ENCODE measurements around the gene KIRREL3.

The KIRREL3 gene

DNA sequence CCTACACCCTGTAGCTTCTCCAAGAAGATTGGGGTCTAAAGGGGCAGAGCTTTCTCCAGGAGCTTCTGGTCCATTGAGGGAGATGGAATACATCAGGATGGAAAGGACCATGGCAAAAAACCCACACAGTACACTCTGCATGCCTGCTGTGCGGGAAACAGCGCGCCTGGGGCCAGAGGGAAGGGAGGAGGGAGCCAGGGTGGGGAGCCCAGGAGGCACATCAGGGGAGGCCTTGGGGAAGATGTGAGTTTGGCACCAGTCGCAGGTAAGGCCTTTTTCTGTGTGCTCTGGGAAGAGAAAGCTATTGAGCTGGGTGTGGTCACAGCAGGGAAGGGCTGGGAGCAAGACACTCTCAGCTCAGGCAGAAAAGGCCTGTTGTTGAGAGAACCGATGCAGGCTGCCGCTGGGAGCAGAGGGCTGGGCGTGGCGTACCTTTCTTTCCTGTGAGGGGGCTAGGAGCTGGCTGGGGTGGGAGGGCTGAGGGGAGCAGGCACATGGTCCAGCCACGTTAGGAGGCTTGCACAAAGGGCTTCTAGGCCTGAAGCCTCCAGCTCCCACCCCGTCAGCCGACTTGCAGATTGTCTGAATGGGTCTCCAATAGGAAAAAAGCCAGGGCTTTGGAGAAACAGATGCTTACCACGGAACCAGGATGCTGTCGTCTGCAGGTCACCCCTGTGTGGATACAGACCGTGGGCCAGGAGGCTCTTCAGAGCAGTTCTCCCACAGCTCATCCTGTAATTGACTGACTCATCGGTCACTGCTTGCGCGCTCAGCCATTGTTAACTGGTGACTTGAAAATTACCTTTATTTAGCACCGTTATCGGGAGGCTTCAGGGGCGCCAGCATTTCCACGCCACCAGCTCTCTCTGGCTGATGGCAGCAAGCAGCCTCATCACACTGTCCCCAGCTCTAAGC, 407.8 kb downstream of the KIRREL3 start:
- Histone ChIP-seq H3K27me3 (ENCODE audit: insufficient read depth, poor library complexity, severe bottlenecking) (no peaks in the 10 kb centered on the region), H3K27ac (replicated peaks) (no peak overlapping the region), H3K4me3 (replicated peaks; ENCODE audit: insufficient read depth, low read length) (no peak overlapping the region)
- DNase-seq (ENCODE audit: low read depth in 1 of 2, low spot score in 1 of 2), result no peak
- TF ChIP-seq, protein P1, sequence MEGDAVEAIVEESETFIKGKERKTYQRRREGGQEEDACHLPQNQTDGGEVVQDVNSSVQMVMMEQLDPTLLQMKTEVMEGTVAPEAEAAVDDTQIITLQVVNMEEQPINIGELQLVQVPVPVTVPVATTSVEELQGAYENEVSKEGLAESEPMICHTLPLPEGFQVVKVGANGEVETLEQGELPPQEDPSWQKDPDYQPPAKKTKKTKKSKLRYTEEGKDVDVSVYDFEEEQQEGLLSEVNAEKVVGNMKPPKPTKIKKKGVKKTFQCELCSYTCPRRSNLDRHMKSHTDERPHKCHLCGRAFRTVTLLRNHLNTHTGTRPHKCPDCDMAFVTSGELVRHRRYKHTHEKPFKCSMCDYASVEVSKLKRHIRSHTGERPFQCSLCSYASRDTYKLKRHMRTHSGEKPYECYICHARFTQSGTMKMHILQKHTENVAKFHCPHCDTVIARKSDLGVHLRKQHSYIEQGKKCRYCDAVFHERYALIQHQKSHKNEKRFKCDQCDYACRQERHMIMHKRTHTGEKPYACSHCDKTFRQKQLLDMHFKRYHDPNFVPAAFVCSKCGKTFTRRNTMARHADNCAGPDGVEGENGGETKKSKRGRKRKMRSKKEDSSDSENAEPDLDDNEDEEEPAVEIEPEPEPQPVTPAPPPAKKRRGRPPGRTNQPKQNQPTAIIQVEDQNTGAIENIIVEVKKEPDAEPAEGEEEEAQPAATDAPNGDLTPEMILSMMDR (IDR thresholded peaks at IDR 0.05; ENCODE audit: insufficient read depth, low read length), result no peak
- TF ChIP-seq SPI1 (IDR thresholded peaks at IDR 0.05; ENCODE audit: borderline replicate concordance, low read depth) (no peak), GABPA (IDR thresholded peaks at IDR 0.05; ENCODE audit: low read depth) (no peak), POLR2AphosphoS5 (IDR thresholded peaks at IDR 0.05; ENCODE audit: low read depth) (no peak)
- TF ChIP-seq, protein P2, sequence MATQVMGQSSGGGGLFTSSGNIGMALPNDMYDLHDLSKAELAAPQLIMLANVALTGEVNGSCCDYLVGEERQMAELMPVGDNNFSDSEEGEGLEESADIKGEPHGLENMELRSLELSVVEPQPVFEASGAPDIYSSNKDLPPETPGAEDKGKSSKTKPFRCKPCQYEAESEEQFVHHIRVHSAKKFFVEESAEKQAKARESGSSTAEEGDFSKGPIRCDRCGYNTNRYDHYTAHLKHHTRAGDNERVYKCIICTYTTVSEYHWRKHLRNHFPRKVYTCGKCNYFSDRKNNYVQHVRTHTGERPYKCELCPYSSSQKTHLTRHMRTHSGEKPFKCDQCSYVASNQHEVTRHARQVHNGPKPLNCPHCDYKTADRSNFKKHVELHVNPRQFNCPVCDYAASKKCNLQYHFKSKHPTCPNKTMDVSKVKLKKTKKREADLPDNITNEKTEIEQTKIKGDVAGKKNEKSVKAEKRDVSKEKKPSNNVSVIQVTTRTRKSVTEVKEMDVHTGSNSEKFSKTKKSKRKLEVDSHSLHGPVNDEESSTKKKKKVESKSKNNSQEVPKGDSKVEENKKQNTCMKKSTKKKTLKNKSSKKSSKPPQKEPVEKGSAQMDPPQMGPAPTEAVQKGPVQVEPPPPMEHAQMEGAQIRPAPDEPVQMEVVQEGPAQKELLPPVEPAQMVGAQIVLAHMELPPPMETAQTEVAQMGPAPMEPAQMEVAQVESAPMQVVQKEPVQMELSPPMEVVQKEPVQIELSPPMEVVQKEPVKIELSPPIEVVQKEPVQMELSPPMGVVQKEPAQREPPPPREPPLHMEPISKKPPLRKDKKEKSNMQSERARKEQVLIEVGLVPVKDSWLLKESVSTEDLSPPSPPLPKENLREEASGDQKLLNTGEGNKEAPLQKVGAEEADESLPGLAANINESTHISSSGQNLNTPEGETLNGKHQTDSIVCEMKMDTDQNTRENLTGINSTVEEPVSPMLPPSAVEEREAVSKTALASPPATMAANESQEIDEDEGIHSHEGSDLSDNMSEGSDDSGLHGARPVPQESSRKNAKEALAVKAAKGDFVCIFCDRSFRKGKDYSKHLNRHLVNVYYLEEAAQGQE (IDR thresholded peaks at IDR 0.05; ENCODE audit: insufficient replicate concordance, low read depth), result no peak

- DNase-seq (ENCODE audit: low read depth in 1 of 2, low spot score in 1 of 2), result no peak
Measured at GRCh38 chr11:126591966-126592489, 408.5 kb downstream of the KIRREL3 start.

DNA sequence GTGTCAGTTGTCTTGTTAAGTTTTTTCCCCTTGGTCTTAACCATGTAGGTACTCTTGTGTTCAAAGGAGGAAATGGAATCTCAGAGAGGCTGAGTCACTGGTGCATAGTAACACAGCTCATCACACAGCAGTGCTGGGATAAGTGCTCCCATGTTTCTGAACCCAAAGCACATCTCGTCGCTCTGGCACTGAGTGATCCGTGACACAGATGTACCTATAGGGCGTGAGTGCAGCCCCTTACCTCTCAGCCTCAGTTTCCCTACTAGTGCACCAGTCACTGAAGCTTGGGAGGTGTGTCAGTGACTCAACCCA, 411.1 kb downstream of the KIRREL3 start:
- TF ChIP-seq SPI1 (IDR thresholded peaks at IDR 0.05; ENCODE audit: borderline replicate concordance, low read depth), result no peak
- no peak for TF ChIP-seq GABPA (IDR thresholded peaks at IDR 0.05; ENCODE audit: low read depth)
- TF ChIP-seq, protein P2 (IDR thresholded peaks at IDR 0.05; ENCODE audit: insufficient replicate concordance, low read depth), result no peak
- TF ChIP-seq POLR2AphosphoS5 (IDR thresholded peaks at IDR 0.05; ENCODE audit: low read depth), result no peak
- TF ChIP-seq, protein P1 (IDR thresholded peaks at IDR 0.05; ENCODE audit: insufficient read depth, low read length), result no peak
- DNase-seq (ENCODE audit: low read depth in 1 of 2, low spot score in 1 of 2), result no peak
- Histone ChIP-seq H3K27me3 (ENCODE audit: insufficient read depth, poor library complexity, severe bottlenecking) (no peaks in the 10 kb centered on the region), H3K27ac (replicated peaks) (no peak overlapping the region), H3K4me3 (replicated peaks; ENCODE audit: insufficient read depth, low read length) (no peak overlapping the region)

More at GRCh38 chr11:126591966-126592489, 408.5 kb downstream of the KIRREL3 start:
- Histone ChIP-seq H3K27ac (replicated peaks) (peak overlapping the region; percentile 12), H3K4me3 (replicated peaks; ENCODE audit: insufficient read depth, low read length) (no peak overlapping the region), H3K27me3 (ENCODE audit: insufficient read depth, poor library complexity, severe bottlenecking) (no peaks in the 10 kb centered on the region)
- TF ChIP-seq SPI1 (IDR thresholded peaks at IDR 0.05; ENCODE audit: borderline replicate concordance, low read depth) (no peak), POLR2AphosphoS5 (IDR thresholded peaks at IDR 0.05; ENCODE audit: low read depth) (no peak), GABPA (IDR thresholded peaks at IDR 0.05; ENCODE audit: low read depth) (no peak)
- TF ChIP-seq, protein P1 (IDR thresholded peaks at IDR 0.05; ENCODE audit: insufficient read depth, low read length), result no peak
- TF ChIP-seq, protein P2 (IDR thresholded peaks at IDR 0.05; ENCODE audit: insufficient replicate concordance, low read depth), result no peak

Measured in HL-60 (cell line).